Activated CD4-positive, alpha-beta T cell treated with anti-CD3 and anti-CD28 coated beads, Interleukin-2, amount 50 U/mL, for 48 hours (primary cell): Measurements from ENCODE around the gene ACER3.
A peak's percentile ranks its signal among the peaks of the same experiment; 100 is the strongest.
"Not testable (repeated sequence)": the region's sequence is repeated elsewhere in the genome, so short reads cannot be mapped to it uniquely, and the experiment has no call there.

Experiments
- DNase-seq, 2 experiments: peaks; one replicate each; pipeline ENCODE4 v3.0.0-alpha.2; 2020

The ACER3 gene

GRCh38 chr11:76860539-76861475 is at the start of gene ACER3:
Gene ACER3 (plus strand): TSS chr11:76860918. CDS start chr11:76860977, 59 bp downstream.
- DNase-seq: peak; percentile 89 to 90

DNA sequence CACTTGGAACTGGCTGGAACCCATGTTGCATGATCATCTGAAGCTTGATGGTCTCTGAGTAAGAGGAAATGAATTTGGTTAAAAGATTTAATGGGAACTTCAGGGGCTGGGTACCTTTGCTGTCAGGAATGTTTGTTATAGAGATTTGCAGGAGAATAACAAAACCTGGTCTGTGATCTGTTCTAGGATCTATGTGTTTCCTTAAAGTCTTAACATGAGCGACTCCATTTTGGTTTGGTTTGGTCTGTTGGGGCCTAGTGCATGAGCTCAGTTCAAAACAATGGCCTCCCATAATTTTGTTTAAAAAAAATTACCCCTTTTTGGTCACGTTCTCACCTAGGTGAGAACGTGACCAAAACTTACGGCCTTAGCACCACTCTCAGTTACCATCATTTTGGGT is 49.5 kb upstream of the ACER3 start:
- DNase-seq: no peak

DNA sequence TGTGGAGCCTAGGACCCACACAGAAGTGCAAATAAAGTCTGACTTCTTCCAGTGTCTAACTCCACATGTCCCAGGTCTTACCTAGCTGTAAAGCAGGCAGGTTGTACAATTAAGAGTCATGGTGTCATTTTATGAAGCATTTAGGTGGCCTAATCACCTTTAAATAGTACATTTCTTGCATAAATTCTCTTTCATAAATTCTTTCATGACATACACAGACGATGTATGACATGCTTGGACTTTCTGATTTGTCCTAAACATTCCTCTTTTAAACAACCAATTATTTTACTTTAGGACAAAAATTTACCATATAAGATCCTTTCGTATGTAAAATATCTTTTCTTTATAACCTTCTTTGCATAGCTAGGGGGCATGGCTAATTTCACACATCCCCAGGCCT is 46.3 kb upstream of the ACER3 start:
- no peak for DNase-seq

- not testable (repeated sequence) for DNase-seq
Observed at GRCh38 chr11:76815678-76816077, 45.0 kb upstream of the ACER3 start.

DNA sequence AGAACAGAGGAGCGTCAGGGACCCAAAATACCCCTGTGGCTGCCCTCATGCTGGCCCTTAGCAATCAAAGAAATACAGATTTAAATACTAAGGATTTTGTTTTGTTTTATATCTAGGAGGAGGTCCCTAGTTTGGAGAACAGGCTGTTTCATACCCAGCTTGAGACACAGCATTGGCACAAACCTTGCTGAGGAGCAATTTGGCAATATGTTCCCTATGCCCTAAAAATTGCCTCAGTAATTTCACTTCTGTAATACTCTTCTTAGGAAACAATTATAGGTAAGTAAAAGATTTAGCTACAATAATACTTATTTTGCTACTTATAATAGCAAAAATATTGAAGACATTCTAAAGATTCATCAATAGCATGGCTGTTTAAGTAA is 40.5 kb upstream of the ACER3 start:
- no peak for DNase-seq

GRCh38 chr11:76821396-76821795 is 39.3 kb upstream of the ACER3 start:
- not testable (repeated sequence) for DNase-seq

DNA sequence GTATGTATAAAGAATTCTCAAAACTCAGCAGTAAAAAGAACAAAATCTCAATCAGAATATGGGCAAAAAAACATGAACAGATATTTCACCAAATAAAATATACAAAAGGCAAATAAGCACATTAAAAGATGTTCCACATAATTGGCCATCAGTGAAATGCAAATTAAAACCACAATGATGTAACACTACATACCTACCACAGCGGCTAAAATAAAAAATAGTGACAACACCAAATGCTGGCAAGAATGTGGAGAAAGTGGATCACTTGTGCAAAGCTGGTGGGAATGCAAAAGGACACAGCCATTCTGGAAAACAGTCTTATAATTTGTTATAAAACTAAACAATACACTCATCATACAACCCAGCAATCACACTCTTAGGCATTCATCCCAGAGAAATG is 38.3 kb upstream of the ACER3 start:
- no peak for DNase-seq

DNA sequence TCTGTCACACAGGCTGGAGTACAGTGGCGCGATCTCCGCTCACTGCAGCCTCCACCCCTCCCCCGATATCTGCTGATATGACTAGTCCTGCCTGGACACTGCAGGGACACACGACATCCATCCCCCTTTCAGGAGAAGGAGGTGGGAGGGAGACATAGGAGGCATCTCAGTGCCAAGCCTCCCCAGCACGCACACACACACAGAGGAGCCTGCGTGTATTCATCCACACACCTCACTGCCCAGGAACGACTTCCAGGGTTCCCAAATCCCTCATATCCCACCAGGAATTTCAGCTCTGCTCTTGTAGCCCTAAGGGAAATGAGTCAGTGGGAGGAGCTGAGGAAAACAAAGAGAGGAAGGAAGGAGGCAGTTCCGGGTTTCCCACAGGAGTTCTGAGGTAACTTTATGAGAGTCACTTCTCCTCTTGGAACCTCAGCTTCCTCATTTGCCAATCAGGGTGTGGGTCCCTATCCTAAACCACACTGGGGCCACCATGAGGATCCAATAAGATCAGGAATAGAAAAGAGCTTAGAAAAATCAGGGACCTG is 37.2 kb upstream of the ACER3 start:
- no peak for DNase-seq

DNA sequence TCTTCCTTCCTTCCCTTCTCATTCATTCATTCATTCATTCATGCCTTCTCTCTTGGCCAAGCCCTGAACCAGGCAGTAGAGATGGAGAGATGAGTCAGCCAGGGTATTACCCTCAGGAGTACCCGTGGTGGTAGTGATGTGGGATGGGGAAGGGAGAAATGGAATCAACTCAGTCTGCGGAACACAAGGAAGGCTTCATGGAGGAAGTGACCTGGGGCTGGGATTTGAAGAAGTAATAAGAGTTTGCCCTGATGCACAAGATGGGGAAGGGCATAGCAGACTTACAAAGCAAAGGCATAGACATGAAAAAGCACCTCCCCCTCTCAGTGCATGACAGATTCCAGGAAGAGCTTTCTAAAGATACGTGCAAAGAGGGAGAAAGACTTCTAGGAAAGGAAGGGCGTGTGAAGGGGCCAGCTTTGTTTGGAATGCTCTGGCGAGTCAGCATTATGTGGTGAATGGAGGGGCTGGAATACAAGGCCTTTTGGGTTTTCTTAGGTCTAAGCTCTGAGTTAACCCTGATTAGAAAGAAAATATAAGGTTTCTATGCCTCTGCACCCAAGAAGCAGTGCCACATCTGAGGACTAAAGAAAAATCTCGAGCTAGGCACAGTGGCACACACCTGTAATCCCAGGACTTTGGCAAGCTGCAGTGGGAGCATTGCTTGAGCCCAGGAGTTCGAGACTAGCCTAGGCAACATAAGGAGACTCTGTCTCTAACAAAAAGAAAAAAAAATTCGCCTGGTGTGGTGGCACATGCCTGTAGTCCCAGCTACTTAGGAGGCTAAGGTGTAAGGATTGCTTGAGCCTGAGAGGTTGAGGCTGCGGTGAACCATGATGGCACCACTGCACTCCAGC is 36.4 kb upstream of the ACER3 start:
- no peak for DNase-seq

DNA sequence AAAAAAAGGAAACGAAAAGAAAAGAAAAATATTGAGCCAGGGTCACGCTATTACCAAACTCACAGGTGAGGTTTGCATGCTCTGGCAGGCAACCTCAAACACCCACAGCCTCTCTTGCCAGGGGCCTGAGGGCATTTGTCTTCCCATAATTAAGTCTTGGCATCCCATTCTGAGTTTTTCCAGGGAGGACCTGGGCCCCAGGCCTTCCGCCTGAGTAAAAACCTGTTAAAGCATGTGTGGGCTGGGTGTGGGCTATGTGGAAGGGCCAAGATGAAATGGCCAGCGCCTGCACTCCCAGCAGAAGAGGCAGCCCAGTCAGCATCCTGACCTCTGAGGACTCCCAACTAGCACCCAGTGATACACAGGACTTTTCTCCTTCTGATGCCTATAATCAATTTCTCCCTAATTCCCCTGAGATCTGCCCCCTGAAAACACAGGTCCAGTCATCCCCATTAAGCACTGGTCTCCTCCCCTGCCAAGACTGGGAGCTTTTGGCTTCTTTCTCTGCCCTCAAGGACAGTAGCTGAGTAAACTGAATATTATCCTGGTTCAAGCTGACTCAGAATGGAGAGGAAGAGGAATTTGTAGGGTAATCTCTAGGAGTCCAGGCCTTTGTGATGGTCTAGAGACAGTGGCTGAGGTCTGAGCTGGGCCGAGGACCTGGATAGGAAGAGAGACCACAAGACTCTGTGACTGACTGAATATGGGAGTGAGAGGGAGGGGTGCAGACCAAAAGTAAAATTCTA is 35.6 kb upstream of the ACER3 start:
- no peak for DNase-seq

DNA sequence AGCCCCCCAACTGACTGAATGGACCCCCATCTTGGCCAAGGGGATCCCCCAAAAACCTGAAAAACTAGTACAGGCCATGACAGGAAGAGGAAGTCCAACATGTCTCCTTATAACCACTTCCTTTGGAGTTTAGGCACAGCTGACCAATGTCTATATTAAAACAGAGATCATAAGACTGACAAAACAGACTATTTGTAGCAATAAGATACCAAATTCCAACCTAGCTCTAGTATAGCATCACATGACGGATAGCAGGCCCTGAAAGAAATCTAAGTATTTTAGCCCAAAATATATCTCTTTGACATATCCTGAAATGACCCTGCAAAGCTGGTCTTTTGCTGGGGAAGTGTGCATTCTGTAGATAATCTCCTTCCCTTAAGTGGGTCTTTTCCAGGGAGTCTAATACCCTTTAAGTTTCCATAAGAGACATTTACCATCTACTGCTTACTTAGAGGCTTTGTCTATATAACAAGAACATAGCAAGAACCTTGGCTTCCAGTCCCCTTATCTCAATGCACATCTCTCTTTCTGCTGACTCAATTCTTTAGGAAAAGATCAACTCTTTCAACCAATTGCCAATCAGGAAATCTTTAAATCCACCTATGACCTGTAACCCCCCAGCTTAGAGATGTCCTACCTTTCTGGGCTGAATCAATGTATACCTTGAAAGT is 34.9 kb upstream of the ACER3 start:
- no peak for DNase-seq

DNA sequence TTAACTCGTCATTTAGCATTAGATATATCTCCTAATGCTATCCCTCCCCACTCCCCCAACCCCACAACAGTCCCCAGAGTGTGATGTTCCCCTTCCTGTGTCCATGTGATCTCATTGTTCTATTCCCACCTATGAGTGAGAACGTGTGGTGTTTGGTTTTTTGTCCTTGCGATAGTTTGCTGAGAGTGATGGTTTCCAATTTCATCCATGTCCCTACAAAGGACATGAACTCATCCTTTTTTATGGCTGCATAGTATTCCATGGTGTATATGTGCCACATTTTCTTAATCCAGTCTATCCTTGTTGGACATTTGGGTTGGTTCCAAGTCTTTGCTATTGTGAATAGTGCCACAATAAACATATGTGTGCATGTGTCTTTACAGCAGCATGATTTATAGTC is 34.2 kb upstream of the ACER3 start:
- not testable (repeated sequence) for DNase-seq

DNA sequence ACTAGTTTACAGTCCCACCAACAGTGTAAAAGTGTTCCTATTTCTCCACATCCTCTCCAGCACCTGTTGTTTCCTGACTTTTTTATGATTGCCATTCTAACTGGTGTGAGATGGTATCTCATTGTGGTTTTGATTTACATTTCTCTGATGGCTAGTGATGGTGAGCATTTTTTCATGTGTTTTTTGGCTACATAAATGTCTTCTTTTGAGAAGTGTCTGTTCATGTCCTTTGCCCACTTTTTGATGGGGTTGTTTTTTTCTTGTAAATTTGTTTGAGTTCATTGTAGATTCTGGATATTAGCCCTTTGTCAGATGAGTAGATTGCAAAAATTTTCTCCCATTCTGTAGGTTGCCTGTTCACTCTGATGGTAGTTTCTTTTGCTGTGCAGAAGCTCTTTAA is 33.7 kb upstream of the ACER3 start:
- DNase-seq: not testable (repeated sequence)

DNA sequence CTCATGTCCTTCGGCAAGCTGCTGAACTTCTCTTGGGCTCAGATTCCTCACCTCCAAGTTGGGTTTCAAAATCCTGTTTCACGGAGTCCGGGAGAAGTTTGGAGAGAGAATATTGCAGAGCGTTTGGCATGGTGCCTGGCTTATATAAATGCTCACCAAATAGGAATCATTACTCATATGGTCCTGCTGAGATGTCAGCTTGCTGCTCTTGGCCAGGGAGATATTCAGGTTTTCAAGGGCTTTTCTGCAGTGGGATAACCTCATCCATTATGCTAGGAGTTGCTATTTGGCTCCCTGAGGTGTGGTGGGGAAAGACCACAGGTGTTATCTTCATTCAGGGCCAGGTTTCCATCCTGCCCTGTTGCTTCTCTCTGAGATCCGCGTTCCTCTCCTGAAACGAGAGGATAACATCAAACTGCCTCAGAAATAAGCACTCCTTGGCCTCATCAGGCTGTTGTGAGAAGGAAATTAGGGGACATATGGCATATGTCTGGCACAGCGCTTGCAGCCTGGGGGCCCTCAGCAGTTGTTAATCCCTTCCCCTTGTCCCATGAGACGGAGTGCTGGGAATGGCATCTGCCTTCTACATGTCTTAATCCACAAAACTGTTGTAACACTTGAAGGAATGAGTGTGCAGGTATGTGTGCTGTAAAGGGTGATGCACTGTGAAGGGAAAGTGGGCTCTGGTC is 29.9 kb upstream of the ACER3 start:
- DNase-seq: no peak

GRCh38 chr11:76831686-76832310 is 28.9 kb upstream of the ACER3 start:
- no peak for DNase-seq

GRCh38 chr11:76832361-76832760 is 28.4 kb upstream of the ACER3 start:
- no peak for DNase-seq

- no peak for DNase-seq
Observed at GRCh38 chr11:76834151-76834550, 26.6 kb upstream of the ACER3 start.

GRCh38 chr11:76835036-76835435 is 25.7 kb upstream of the ACER3 start:
- DNase-seq: no peak

DNA sequence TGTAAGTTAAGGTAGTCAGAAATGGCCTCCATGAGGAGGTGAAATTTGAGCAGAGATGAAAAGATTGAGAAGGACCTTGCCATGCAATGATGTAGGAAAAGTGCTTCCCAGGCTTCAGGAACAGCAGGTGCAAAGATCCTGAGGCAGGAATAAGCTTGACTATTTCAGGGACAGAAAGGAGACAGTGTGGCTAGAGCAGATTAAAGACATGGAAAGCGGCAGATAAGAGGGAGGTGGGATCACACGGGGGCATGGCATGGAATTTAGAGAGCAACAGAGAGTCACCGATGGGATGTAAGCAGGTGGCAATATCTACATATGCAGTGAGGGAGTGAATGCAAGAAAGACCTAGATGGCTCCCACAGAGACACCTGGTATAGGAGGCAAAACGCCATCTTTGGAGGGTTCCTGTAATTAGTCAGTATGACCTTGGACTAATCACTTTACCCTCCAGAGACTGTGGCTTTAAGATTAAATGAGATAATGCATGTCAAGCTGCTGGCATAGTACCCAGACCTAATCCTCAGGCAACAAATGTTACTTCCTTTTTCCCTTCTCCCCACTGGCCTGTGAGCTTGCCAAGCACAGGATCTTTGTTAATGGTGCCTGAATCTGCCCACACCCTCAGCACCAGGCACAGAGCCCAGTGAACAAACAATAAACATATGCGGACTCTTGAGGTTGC is 24.6 kb upstream of the ACER3 start:
- no peak for DNase-seq

GRCh38 chr11:76836613-76837291 is 24.0 kb upstream of the ACER3 start:
- DNase-seq: no peak
